ENCODE measurements around the gene LGR4.
"Not testable (repeated sequence)": the region's sequence is repeated elsewhere in the genome, so short reads cannot be mapped to it uniquely, and the experiment has no call there.

LGR4 gene

GRCh38 chr11:27472398-27473016 is at the start of gene LGR4:
Gene LGR4 (minus strand): TSS chr11:27472790. CDS start chr11:27472302, 488 bp downstream.
- peak; percentile 98 for DNase-seq (ENCODE audit: low read depth, low spot score)

DNA sequence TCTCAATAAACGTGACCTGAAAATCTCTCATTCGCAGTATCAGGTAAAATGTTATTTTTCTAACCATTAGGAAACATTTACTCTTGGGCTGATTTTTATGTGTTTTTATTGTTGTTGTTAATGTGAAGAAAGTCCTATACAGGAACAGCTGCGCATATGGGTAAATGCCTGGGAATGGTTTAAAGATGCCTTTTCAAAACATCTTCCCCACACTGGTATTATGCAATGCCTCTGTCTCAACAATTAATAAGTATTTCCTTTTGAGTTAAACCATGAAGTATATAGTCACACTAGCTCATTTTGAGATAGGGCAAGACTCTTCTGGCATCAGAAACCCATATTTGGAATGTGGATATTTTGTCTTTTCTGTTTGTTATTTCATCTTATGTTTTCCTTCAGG is 47.6 kb upstream of the LGR4 start:
- DNase-seq (ENCODE audit: low read depth, low spot score), result no peak

GRCh38 chr11:27518518-27518917 is 45.9 kb upstream of the LGR4 start:
- no peak for DNase-seq (ENCODE audit: low read depth, low spot score)

DNA sequence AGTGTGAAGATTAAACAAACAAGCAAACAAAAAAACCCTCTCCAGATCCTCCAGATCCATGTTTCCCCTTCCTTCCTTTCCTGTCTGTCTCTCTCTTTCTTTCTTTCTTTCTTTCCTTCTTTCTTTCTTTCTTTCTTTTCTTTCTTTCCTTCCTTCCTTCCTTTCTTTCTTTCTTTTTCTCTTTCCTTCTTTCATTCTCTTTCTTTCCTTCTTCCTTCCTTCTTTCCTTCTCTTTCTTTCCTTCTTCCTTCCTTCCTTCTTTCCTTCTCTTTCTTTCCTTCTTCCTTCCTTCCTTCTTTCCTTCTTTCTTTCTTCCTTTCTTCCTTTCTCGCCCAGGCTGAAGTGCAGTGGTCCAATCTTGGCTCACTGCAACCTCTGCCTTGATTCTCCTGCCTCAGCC is 44.9 kb upstream of the LGR4 start:
- DNase-seq (ENCODE audit: low read depth, low spot score), result not testable (repeated sequence)

GRCh38 chr11:27514558-27514957 is 42.0 kb upstream of the LGR4 start:
- no peak for DNase-seq (ENCODE audit: low read depth, low spot score)

- no peak for DNase-seq (ENCODE audit: low read depth, low spot score)
Observed at GRCh38 chr11:27514076-27514475, 41.5 kb upstream of the LGR4 start.

DNA sequence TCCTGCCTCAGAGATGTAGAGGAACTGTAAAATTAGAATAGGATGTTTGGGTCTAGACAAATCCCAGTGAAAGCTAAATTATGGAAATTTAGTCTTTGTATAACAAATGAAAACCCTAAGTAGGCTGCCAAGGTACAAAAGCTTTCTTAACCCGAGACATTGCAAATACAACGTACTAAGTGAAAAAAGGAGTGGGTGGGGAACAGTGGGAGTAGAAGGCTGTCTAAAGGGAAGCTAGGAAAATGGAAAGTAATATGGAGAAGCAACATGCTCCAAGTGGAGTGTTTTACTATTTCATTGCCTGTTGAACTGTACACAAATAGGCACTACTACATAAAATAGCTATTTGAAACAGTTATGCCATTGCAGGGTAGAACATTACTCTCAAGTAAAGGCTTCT is 40.8 kb upstream of the LGR4 start:
- DNase-seq (ENCODE audit: low read depth, low spot score), result no peak

DNA sequence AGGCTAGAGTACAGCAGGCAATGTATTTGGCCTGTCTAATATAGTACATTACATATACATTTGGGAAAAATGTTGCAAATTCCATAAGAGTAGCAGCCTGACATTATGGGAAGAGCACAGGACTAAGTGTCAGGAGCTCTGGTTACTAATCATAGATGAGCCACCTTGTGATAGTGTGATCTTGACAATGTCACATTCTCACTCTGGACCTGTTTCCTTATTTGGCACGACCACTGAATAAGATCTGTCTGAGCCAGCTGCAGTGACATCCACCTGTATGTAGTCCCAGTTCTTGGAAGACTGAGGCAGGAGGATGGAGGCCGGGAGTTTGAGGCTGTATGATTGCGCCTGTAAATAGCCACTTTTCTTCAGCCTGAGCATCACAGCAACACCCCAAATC is 39.6 kb upstream of the LGR4 start:
- DNase-seq (ENCODE audit: low read depth, low spot score), result no peak

DNA sequence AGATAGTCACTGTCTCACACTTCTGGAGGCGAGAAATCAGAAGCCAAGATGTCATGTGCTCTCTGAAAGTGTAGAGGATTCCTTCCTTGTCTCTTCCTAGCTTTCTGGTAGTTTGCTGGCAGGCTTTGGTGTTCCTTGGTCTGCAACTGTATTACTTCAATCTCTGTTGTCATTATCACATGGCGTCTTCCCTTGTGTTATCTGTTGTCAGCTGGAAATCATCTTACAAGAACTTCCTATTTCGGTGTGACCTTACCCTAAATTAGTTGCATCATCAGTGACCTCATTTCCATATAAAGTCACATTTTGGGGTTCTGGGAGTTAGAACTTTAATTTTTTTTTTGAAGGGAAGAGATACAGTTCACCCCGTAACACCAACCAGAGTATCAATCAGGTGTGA is 37.3 kb upstream of the LGR4 start:
- no peak for DNase-seq (ENCODE audit: low read depth, low spot score)

- DNase-seq (ENCODE audit: low read depth, low spot score), result no peak
Observed at GRCh38 chr11:27507557-27508322, 35.1 kb upstream of the LGR4 start.

GRCh38 chr11:27506200-27507182 is 33.9 kb upstream of the LGR4 start, which contains the start of gene LIN7C:
Gene LIN7C (minus strand): TSS chr11:27506769. CDS start chr11:27506752, 17 bp downstream.
- peak; percentile 98 for DNase-seq (ENCODE audit: low read depth, low spot score)

- no peak for DNase-seq (ENCODE audit: low read depth, low spot score)
Observed at GRCh38 chr11:27505781-27506180, 33.2 kb upstream of the LGR4 start.

DNA sequence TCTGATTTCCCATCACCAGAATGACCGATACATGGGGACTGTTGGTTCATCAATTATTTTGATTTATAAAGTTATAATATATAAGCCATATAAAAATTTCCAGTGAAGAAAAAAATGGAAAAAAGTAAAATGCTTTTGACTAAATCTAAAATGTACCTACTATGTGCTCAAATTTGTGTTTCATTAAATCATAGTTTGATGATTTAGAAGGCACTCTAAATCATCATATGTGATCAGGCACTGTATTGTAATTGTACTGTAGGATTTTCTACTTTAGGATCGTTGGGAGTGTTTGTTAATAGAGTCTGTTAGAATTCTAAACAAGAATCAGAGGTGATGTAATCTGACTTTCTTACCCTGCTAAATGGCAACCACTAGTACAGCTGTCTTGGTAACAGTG is 31.6 kb upstream of the LGR4 start:
- no peak for DNase-seq (ENCODE audit: low read depth, low spot score)

DNA sequence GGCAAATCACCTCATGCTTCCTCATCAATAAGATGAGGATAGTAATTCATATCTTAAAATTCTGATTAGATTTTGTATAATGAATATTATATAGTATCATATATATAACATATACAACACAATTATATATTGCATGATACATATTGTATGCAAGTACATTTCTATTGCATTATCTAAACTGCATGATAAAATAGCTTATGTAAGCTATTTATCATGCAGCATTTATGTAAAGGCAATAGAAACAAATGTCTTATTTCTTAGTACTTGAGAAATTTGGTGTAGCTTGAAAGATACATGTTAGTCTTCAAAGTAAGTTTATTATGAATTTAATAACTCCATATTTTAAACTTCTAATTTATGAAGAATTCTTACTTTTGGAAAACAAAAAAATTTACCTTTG is 28.5 kb upstream of the LGR4 start:
- no peak for DNase-seq (ENCODE audit: low read depth, low spot score)

- DNase-seq (ENCODE audit: low read depth, low spot score), result no peak
Observed at GRCh38 chr11:27497911-27498310, 25.3 kb upstream of the LGR4 start.

DNA sequence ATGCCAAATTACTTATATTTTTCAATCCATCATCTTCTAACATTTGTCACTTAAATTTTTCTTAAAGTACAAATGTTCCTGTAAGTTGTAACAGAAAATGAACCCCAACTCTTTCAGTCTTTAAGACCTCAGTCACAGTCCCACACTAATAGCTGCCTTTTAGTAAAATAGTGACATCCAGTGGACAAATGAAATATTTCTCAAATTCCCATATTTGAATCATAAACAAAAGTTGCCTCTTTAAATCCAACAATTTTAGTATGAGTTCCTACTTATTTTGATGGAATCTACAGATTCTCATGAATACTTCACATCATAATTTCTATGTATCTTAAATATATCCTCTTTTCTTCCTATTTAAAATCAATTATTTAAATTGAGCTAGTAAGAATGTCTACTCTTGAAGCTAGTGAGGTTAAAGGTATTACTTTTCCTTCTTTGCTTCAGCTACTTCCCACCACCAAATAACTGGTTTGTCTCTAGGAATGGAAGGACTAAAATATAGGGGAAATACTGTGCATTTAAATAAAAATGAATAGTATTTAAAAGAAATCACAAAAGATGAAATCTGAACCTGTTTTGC is 24.8 kb upstream of the LGR4 start:
- DNase-seq (ENCODE audit: low read depth, low spot score), result no peak

DNA sequence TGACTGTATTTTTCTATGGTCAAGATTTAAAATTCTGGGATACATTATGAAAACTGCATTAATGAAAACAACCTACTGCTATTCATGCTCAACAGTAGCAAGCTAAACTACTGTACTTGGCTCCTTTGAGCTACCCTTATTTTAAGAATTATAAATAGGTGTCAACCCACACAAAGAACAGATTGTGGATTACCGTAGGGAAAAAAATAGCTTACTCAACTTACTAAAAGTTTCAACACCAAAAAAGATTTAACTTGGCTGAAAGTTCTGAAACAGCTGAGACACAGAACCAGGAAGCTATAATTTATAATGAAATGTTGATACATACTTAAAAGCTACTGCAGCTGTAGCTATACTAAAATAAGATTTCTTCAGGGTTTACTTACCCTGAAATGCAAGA is 23.9 kb upstream of the LGR4 start:
- no peak for DNase-seq (ENCODE audit: low read depth, low spot score)

DNA sequence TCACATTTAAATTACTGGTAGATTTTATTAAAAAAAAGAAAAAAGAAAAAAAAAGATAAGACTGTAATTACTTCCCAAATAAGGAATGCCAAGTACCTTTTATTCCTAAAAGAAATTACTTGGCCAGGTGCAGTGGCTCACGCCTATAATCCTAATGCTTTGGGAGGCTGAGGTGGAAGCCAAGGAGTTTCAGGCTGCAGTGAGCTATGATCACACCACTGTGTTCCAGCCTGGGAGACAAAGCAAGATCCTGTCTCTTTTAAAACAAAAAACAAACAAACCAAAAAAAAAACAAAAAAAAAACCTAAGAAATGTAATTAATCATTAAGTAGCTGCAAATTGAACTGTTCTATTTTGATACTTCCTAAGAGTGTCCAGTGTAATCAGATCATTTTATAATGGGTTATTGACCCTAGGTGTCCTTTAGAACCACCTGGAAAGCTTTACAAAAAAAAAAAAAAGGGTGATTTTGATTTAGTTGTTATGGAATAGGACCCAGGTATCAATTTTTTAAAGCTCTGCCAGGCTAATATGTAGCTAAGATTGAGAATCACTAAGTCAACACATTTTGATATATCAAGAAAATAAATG is 23.2 kb upstream of the LGR4 start:
- no peak for DNase-seq (ENCODE audit: low read depth, low spot score)

- DNase-seq (ENCODE audit: low read depth, low spot score), result no peak
Observed at GRCh38 chr11:27489092-27489491, 16.5 kb upstream of the LGR4 start.

GRCh38 chr11:27487706-27488105 is 15.1 kb upstream of the LGR4 start:
- no peak for DNase-seq (ENCODE audit: low read depth, low spot score)

All from ELF-1 (cell line).